Left forelimb (tissue), 1 donor: ENCODE measurements around the gene HSPBP1.

Experiments
- DNase-seq: peaks from one replicate; pipeline ENCODE4 v3.0.0-alpha.2; 2018; ENCODE audit warnings: low spot score

The HSPBP1 gene

DNA sequence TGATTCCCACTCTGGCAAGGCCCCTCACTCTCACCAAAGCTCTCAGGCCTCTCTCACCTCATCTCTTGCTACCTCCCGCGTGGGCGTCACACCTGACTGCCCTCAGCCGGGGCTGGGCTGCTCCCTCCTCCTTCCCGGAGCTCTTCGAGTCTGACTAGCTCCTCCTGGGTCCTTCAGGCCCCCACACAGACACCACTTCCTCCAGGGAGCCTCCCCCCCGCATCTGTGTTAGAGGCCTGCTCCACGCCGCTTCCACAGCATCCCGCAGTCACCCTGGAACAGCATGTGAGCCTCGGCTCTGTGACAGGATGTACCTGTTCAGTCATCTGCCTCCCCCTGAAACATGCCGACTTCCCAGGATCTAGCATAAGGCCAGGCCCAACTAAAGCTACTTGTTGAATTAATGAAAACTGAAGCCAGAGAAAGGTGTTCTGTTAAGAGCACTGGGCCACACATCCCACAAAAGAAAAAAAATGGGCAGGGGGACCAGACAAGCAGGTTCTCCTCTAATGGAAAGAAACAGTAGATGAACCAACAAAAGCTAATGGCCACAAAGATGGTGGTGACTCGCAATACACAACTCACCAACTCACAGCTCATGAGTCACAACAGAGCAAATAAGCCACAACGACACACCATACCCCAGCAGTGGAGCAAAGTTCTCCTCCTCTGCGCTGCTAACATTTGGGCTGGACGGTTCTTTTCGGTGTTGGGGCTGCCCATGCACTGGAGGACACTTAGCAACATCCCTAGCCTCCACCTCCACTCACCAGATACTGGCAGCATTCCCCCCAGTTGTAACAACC lies 24.1 kb downstream of the HSPBP1 start:
- no peak for DNase-seq

DNA sequence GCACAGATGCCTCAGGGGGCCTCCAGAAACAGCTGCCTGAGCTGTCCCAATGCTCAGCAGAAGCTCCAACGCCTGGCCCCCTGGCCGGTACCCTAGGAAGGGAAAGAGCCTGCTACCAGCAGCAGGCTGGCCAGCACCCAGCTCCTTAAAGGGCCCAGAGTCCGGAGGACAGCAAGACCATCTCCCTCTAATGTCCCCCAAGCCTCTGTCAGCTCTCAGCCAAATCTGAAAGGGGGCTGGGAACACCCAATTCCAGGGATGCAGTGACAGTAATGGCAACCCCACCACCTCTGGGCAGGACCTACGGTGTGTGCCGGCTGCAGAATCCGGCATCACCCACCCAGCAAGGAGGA lies 25.3 kb downstream of the HSPBP1 start:
- DNase-seq, result no peak

DNA sequence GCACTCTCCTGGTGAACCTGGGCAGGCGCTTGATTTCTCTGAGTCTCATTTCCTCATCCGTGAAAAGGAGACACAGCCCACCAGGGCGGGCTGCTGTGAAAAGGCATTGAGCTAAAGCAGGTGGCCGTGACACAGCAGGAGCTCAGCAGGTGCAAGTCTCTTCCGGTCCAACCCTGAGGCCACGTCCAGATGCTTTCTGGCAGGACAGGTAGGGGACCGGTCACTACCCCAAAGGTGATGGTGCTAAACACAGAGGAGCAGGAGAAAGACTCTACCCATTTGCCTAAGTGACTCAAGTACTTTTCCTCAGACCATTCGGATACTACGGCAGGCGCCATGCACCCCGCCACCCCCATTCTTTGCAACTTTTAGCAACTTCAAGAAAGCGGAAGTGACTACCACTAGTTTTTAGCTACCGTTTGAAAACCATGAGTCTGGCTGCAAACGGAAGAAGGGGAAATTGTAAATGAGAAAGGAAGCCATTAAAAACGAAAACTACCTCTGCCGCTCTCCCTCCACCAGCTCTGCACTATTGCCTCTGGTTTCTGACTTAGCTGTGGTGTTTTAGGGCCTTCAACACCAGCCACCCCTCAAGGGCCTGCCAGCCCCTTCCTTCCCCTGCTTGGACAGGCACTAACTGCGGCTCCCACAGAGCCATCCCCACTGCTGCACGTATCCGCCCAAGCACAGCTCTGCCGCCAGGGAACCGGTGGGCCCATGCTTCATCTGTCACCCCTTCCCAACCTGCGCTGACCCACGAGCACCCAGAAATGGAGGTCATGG lies 25.9 kb downstream of the HSPBP1 start:
- no peak for DNase-seq

DNA sequence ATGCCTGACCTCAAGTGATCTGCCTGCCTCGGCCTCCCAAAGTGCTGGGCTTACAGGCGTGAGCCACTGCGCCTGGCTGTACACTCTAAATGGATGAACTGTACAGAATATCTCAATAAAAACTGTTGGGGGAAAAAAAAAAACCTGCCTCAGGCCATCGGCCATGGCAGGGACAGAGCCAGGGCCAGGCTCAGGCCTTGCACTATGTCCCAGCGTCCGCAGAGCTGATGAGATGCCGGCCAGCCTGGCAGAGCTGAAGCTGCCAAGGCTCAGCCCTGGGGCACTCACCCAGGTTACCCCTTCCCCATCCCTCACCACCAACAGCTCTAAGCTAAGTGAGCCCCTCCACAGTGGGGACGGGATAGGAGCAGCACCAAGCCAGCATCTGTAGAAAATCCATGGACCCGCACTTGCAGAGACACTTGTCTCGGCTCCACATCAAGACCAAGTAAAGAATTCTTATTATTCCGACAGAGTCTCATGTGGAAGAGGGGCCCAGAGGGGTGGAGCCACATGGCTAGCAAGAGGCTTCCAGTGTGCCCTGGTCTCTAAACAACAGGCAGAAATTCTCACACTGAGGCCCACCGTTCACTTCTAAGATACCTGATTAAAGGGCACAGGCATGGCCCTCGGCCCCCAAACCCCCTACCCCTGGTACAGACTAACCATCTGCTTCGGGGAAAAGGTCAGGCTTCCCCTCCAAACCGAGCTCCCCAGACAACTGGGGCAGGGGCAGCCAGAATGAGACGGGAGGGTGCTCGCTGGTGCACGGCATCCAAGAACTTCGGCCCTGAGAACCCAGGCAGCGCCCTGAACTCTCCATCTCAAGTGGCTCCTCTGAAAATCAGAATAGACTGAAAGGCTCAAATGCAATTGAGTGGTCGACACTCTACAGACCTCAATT lies 26.9 kb downstream of the HSPBP1 start:
- DNase-seq, result no peak

DNA sequence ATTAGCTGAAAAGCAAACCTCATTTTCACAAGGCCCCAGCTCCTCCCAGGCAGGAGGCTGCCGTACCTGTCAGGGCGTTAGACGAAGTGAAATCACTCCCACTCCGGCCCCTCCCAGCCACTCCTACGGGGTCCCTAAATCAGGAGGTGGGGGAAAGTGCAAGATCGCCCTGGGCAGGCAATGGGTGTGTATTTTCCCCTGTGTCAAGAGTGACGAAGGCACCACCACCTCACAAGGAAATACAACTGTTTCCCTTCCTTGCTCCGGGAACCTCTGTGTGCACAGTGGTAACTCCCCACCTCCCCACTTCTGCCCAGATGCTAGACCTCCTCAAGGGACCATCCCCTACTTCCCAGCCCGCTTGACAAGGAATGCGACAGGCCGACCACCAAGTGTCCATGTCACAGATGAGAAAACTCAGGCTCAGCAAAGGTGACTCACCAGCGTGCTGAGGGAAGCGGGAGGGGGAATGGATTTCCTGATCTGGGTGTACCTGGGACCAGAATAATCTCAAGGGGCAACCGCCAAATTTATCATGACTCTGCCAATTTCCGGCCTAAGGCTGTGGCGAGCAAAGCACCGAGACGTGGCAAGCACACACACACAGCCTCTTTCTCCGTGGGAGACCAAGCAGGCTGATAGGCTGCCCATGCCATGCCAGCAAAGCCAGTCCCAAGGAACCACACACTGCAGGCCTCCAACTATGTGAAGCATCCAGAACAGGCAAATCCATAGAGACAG lies 28.4 kb downstream of the HSPBP1 start:
- DNase-seq, result no peak

DNA sequence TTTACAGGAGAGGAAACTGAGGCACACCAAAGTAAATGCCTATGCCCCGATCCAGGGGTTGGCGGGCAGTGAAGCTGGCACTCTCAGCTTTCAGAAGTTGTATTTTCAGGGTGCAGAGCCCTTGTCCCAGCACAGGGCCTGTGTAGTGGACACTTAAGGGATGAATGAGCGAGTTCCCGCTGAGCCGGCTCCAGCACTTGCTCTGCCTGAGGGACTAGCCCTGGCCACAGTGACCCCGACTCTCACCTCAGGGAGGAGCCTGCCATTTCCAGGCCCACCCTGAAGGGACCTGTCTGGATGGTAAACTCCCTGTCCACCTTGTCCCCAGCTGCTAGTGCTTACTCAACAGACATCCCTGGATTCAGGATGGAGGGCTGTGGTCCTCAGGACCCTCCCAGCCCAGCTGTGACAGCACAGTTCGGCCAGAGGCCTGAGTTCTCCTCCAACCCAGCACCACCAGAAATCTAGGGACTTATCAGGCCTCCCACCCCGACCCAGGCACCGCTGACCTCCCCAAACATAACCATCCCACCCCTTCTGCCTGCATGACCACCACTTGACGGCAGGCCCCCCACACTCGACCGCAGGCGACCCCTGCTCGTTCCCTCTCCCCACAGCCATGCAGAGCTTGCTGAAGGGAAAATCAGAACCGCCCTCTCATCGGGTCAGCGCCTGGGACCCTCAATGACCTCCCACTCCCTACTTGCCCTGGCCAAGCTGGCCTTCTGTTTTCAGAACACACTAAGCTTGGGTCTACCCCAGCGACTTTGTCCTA lies 29.5 kb downstream of the HSPBP1 start:
- DNase-seq, result no peak

DNA sequence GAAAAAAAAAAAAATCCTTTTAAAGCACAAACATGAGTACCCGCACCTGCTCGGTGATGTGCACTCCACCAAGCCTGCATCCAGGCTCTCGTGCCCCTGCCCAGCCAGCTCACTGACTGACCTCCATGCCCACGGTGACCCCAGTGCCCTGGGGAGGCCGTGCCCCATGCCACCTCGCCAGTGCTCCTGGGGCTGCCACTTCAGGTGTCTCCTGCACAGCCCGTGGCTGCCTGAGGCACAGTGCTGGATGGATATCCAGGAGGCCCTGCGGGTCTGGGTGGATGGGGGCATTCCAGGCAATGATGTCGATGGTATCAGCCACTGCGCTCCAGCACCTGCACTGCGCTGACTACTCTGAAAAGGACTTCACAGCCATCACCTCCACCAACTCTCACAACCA lies 30.1 kb downstream of the HSPBP1 start:
- DNase-seq, result no peak

DNA sequence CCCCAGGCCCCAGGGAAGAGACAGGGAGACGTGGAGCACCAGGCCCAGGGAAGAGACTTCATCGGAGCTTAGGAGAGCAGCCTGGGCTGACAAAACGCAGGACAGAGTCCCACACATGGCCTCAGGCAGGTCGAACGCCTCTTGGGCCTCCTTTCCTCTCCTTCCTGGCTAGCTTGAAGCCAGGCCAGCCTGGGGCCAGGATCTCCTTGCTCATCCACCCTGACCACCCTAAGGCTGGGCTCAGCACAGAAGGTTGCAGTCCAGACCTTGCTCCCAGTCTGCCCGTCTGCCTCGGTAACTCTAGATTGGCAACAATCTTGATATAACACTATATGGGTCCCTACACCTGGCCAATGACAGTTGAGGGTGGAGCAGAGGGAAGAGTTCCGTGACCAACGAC lies 31.2 kb downstream of the HSPBP1 start:
- DNase-seq, result no peak

DNA sequence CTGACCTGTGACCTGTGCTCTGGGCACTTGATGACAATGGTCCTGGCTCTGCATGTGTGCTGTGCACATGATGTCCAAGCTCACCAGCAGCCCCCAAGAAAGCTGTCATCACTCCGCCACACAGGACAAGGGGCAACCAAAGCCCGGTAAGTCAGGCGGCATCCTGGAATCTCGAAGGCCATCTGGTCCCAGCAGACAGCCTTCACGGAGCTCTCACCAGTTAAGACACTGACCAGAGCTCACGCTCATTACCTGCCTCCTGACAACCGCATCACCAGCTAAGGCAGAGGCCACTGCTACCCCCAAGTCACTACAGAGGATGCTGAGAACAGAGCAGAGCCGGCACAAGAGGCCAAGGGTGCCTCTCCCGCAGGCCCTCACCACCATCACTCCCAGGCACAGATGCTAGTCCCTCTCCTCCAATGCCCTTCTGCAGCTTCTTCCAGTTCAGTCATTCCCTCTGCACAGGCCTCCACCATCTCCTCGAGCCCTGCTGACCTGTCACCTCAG lies 31.7 kb downstream of the HSPBP1 start:
- DNase-seq, result no peak

DNA sequence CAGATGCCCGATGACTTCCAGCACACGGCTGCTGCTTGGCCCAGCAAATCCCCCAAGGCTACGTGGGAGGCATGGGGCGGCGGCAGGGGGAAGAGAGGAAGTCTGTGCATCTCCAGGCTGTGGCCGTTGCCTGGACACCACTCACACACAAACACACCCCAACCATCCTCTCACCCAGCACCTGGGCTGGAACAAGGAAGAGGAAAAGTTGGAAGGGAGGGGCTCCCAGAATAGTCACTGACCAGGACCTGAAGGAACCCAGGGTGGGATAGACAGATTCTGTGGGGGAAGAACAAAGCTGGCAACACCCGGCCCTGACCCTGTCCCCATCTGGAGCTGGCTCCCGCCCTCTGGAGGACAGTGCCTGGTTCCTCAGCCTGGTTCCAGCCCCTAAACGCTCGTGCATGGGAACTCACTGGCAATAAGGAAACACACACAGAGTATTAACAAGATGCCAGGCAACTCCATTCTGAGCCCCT lies 32.2 kb downstream of the HSPBP1 start:
- DNase-seq, result no peak

DNA sequence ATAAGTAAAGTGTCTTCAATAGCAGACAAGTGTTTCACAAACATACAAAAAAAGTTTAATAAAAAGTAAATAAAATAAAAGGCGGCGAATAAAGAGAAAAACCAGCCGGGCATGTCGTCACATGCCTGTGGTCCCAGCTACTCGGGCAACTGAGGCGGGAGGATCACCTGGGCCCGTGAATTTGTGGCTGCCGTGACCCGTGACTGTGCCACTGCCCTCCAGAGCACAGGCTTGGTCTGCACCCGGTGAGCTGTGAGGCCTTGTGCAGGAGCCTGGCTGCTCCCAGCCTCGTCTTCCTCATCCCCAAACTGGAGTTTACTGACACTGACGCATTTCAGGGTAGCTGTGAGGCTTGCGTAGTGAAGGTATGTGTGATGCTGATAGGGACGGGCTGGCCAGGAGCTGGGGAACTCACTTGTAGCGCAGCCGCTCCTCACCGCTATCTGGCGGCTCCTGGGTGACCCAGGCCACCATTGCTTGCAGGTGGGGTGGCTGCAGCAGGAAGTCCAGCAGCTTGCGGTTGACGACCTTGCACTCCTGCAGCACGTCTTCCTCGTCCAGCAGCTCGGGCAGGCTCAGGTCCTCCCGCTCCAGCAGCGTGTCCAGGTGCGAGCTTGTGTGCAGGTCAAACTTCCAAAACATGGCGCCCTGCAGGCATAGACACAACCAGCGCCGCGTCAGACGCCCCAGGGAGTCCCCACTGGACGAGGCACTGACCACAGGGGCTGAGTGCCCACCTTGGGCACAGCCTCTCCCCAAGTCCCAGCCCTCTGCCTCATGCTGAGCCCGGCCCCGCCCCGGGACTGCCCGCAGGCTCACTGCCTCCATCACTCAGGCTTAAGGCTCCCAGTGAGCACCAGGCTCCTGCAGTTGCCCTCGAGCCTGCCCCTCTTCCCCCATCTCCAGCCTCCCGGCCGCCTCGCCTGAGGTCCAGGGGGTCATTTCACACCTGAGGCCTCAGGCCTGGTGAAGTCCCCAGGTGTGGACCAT lies 33.2 kb downstream of the HSPBP1 start:
- no peak for DNase-seq

DNA sequence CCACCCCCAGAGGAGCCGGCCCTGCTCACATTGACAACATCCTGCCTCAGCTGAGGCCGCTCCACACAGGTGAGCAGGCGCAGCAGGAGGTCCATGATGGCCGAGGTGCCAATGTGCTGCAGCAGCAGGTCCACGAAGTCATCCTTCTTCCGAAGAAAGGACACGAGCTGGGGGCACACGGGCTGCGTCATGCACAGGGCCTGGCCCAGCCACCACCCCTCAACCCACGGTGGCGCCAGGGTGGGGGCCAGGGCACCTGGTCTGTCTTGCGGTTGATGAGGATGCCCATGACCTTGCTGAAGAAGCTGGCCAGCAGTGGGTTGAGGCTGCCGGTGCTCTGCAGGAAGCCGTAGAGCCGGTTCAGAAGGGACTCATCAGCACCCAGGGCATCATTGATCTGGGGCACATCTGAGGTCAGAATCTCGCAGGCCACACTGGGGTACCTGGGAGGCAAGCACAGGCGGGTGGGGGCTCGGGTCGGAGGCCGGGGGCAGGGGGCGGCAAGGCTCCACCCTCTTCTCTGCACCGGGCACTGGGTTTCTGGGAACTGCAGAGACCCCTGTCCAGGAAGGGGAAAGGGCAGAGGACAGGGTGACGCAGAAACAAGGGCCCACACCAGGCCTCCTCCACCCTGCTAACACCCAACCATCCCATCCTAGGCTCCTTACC lies 34.5 kb downstream of the HSPBP1 start:
- DNase-seq, result no peak

DNA sequence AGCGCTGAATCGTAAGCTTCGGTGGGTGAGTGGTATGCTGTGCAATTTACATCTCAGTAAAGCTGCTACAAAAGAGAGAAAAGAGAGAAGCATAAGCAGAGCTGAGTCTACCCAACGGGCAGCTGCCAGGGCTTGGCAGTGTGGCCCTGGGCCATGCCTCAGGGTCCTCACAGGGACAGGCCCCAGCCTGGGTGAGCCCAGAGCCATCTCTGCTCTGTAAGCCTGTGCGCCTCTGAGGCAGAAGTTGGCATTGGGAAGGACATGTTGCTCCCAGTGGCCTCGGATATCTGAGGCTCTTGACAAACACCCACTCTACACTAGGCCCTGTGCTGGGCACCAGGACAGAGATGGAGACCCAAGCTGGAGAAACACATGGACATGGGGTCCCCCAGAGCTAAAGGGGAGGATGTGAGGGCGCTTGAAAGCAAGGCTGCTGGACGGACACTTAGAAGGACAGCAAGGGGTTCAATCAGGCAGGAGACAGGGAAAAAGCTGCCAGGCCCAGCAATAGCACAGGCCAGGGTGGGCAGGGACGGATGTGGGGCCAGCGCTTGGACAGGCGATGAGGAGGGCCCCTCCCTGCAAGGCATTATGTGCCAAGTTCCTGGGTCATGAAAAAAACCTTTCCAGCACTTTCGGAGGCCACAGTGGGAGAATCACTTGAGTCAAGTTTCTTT lies 35.8 kb downstream of the HSPBP1 start:
- no peak for DNase-seq

DNA sequence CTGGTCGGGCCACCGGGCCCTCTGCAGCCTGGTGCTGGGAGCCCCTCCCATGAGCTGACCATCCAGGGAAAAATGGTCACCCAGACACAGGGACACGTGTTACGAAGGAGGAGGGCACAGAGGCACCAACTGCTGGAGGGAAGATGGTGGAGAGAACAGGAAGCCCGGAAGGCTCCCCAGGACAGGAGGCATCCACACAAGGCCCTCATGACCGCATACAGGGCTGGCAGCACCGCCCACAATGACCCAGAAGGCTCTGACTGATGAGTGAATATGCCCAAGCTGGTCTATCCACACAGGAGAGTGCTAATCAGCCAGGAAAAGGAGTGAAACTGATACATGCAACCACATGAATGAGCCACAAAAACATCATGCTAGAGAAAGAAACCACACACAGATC lies 37.4 kb downstream of the HSPBP1 start:
- no peak for DNase-seq

DNA sequence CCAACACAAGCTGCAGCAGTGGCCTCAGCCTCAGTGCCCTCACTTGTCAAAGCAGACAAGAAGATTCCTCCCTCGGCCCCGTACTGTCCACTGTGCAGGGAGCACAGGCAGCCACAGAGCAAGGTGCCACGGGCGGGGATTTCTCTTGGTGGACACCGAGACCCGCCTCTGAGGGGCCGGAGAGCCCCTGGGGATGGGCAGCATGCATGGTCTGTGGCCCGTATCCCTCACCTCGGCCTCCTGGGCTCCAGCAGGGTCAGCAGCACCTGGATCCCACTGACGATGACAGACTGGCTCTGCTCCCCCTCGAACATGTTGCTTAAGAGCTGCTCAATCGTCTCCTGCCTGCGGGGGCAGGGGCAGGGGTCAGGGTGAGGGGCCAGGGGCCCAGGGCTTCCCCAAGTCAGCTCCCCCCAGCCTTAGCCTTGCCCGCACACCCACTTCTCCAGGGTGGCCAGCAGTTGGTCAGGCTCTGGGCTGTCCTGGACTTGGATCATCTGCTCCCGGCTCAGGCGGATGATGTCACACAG lies 37.9 kb downstream of the HSPBP1 start:
- no peak for DNase-seq

DNA sequence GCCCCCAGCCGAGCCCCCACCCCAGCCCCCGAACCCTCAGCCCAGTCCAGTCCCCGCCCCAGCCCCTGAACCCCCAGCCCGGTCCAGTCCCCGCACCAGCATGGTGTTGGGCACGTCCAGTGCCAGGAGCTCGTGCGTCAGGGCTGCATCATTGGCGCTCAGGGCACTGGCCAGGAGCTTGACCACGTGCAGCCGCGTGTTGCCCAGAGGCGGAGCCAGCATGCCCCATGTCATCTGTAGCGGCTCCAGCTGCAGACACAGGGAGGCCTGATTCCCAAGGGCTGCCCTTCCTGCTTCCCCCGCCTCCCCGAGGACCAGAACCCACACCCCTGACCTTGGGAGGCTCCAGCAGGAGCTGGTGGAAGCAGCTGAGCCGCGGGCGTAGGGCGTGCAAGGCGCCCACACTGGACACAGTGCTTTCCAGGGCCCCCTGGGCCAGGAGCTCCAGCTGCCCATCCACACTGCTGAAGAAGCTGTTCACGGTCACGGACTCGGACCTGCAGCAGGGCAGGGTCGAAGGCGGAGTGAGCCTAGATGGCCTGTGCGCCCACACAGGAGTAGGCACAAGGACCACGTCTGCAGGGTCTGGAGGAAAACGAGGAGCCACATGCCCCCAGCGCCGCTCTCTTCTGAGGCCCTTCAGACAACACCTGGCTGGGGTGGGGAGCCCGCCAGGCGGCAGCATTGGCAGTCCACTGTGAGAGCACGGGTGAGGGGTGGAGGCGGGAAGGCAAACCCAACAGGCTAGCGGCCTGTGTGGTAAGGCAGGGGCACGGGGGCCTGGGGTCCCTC lies 38.6 kb downstream of the HSPBP1 start:
- no peak for DNase-seq

DNA sequence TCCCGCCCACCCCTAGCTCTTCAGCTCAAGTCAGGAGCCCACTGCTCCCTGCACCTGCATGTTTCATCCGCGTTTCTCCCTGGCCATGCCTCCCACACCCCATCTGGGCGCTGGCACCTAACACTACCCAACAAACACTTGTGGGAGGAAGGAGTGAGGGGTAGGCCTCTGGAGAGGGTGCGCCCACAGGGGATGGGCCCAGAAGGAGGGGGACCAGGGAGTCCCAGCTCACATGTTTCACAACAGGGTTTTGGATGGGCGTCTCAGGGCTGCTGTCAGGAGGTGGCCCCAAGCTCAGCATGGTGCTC lies 39.2 kb downstream of the HSPBP1 start:
- no peak for DNase-seq
